ENCODE data around the gene MOXD1.
A peak's percentile ranks its signal among the peaks of the same experiment; 100 is the strongest.

DNA sequence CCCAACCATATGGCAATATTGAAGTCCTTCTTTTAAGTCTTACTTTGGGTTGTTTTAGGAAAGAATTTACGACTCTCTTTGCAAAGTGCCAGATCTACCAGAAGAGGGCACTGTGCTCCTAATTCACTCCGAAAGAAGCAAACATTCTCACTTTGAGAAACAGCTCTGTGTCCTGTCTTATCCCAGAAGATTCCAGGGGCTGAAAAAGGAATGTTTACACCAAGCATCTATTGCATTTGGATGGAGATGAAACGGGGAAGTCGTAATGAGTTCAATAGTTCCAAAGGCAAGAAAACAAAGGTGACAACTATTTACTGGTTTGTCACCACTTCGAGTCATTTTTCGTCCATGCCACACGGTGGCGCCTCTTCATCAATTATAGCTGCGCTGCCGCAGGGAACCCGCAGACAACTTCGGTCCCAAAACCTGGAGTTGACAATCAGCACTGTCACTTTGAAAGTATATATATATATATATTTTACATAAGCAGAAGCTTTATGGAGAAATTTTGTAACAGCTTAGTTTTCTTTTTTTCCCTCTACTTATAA, 121.6 kb downstream of the MOXD1 start:
- peak; percentile 48 for TF ChIP-seq POLR2AphosphoS5 (IDR thresholded peaks at IDR 0.05)
- TF ChIP-seq, protein P1, sequence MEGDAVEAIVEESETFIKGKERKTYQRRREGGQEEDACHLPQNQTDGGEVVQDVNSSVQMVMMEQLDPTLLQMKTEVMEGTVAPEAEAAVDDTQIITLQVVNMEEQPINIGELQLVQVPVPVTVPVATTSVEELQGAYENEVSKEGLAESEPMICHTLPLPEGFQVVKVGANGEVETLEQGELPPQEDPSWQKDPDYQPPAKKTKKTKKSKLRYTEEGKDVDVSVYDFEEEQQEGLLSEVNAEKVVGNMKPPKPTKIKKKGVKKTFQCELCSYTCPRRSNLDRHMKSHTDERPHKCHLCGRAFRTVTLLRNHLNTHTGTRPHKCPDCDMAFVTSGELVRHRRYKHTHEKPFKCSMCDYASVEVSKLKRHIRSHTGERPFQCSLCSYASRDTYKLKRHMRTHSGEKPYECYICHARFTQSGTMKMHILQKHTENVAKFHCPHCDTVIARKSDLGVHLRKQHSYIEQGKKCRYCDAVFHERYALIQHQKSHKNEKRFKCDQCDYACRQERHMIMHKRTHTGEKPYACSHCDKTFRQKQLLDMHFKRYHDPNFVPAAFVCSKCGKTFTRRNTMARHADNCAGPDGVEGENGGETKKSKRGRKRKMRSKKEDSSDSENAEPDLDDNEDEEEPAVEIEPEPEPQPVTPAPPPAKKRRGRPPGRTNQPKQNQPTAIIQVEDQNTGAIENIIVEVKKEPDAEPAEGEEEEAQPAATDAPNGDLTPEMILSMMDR (IDR thresholded peaks at IDR 0.05), result peak; percentile 50 to 92 (median 87)

Data from prostate gland (tissue), 2 donors.